Kasumi-1 (cell line): ENCODE measurements around the gene SERPINA10.
A peak's percentile ranks its signal among the peaks of the same experiment; 100 is the strongest.
"Not testable (repeated sequence)": the region's sequence is repeated elsewhere in the genome, so short reads cannot be mapped to it uniquely, and the experiment has no call there.

Experiments
- DNase-seq, 2 experiments: peaks; one replicate each; lab custom pipeline; 2025; lab: John Stamatoyannopoulos, UW

Gene SERPINA10

GRCh38 chr14:94313991-94314655 is 21.1 kb upstream of the SERPINA10 start:
- DNase-seq, result no peak

- DNase-seq, result no peak
Observed at GRCh38 chr14:94312481-94313246, 19.6 kb upstream of the SERPINA10 start.

- DNase-seq, result no peak
Observed at GRCh38 chr14:94310248-94310647, 17.2 kb upstream of the SERPINA10 start.

GRCh38 chr14:94309721-94310120 is 16.7 kb upstream of the SERPINA10 start:
- DNase-seq, result no peak

- DNase-seq, result peak; percentile 38 to 61
Observed at GRCh38 chr14:94307410-94307992, 14.4 kb upstream of the SERPINA10 start.

- no peak for DNase-seq
Observed at GRCh38 chr14:94306047-94306978, 13.2 kb upstream of the SERPINA10 start.

- no peak for DNase-seq
Observed at GRCh38 chr14:94305620-94306019, 12.6 kb upstream of the SERPINA10 start.

- no peak for DNase-seq
Observed at GRCh38 chr14:94304243-94304642, 11.2 kb upstream of the SERPINA10 start.

GRCh38 chr14:94303111-94303510 is 10.0 kb upstream of the SERPINA10 start:
- no peak for DNase-seq

GRCh38 chr14:94298130-94298529 is 5.1 kb upstream of the SERPINA10 start:
- DNase-seq, result no peak

GRCh38 chr14:94296181-94296545 is 3.1 kb upstream of the SERPINA10 start:
- DNase-seq, result not testable (repeated sequence)

- no peak for DNase-seq
Observed at GRCh38 chr14:94295360-94296180, 2.5 kb upstream of the SERPINA10 start.

GRCh38 chr14:94293578-94293924 is 483 bp upstream of the SERPINA10 start:
- DNase-seq, result no peak

- no peak for DNase-seq
Observed at GRCh38 chr14:94292526-94292871, 569 bp downstream of the SERPINA10 start.

- DNase-seq, result no peak
Observed at GRCh38 chr14:94291906-94292525, 1.1 kb downstream of the SERPINA10 start.

- no peak for DNase-seq
Observed at GRCh38 chr14:94291159-94291905, 1.7 kb downstream of the SERPINA10 start.

- DNase-seq, result no peak
Observed at GRCh38 chr14:94290197-94290596, 2.9 kb downstream of the SERPINA10 start.

GRCh38 chr14:94288610-94289465 is 4.2 kb downstream of the SERPINA10 start:
- no peak for DNase-seq

- no peak for DNase-seq
Observed at GRCh38 chr14:94285158-94285557, 7.9 kb downstream of the SERPINA10 start.
